B cell (primary cell): ENCODE data around the gene MRTFA. TPM values are rescaled to one million over a fixed set of nuclear protein-coding genes. Genes with fewer than 3 reads are reported as not detected.

Source experiments
- ATAC-seq: fragments of 200-7000 bp; cut with Tn5 transposase; one replicate; pipeline ENCODE4 v1.10.0; 2021; ENCODE audit warnings: low read depth, mild to moderate bottlenecking, moderate number of reproducible peaks, moderate library complexity
- CTCF ChIA-PET: fragments of 350-600 bp; sonication (Branson Sonifier 250); formaldehyde crosslinking; loops from one replicate; lab custom pipeline; 2021; ENCODE audit warnings: antibody characterized with exemption, inconsistent platforms; lab: Charles Lee
- POLR2A ChIA-PET: fragments of 350-600 bp; sonication (Branson Sonifier 250); formaldehyde crosslinking; loops from one replicate; lab custom pipeline; 2021; ENCODE audit warnings: antibody characterized with exemption; lab: Charles Lee
- DNase-seq: peaks from one replicate; pipeline ENCODE4 v3.0.0; 2013
- H2AFZ ChIP-seq: 2 replicates; pipeline ENCODE4 v1.6.1; 2012; ENCODE audit warnings: mild to moderate bottlenecking, low read depth, low read length; ENCODE audit not compliant: insufficient read depth, poor library complexity, severe bottlenecking
- H3K27ac ChIP-seq, 2 donors: 1 replicate in 1 of 2; 2 replicates in 1 of 2; pipeline ENCODE4 v1.5.1; 2012 to 2013; ENCODE audit warnings: low read length in 2 of 2, mild to moderate bottlenecking in 2 of 2, moderate library complexity in 1 of 2
- H3K27me3 ChIP-seq, 4 experiments: fragments of 200-600 bp in 1 of 4; sonication (generic) in 1 of 4; replicated peaks in 1 of 4; 1 replicate in 2 of 4; 2 replicates in 2 of 4; pipeline versions ENCODE4 v1.6.1 to v1.7.0; 2013 to 2016; ENCODE audit warnings: low read length in 3 of 4, mild to moderate bottlenecking in 2 of 4, mixed read lengths in 1 of 4, moderate library complexity in 1 of 4; ENCODE audit not compliant: insufficient read depth in 4 of 4, control insufficient read depth in 3 of 4; ENCODE audit errors: control extremely low read depth in 1 of 4
- H3K36me3 ChIP-seq, 2 experiments: replicated peaks in 1 of 2; 1 replicate in 1 of 2; 2 replicates in 1 of 2; pipeline versions ENCODE4 v1.6.1 to v1.7.1; 2013; ENCODE audit warnings: low read length in 1 of 2; ENCODE audit not compliant: insufficient read depth in 2 of 2, control insufficient read depth in 1 of 2; ENCODE audit errors: control extremely low read depth in 1 of 2, extremely low read depth in 1 of 2
- H3K4me1 ChIP-seq, 2 donors: fragments of 200-600 bp in 1 of 2; sonication (generic) in 1 of 2; 1 replicate in 1 of 2; 2 replicates in 1 of 2; pipeline versions ENCODE4 v1.5.1 to v1.6.1; 2013 to 2017; ENCODE audit warnings: low read length in 2 of 2; ENCODE audit not compliant: control insufficient read depth in 2 of 2, insufficient read depth in 2 of 2
- H3K4me2 ChIP-seq: replicated peaks from 2 replicates; pipeline ENCODE3; 2012; ENCODE audit warnings: mild to moderate bottlenecking, low read depth, low read length; ENCODE audit not compliant: poor library complexity, severe bottlenecking
- H3K4me3 ChIP-seq, 5 experiments: fragments of 200-600 bp in 1 of 5; sonication (generic) in 1 of 5; 1 replicate in 3 of 5; 2 replicates in 2 of 5; pipeline versions ENCODE4 v1.5.1 to v1.7.0; 2011 to 2016; ENCODE audit warnings: low read length in 4 of 5, mild to moderate bottlenecking in 4 of 5, low read depth in 2 of 5, control low read depth in 1 of 5, moderate library complexity in 1 of 5; ENCODE audit not compliant: insufficient read depth in 1 of 5; ENCODE audit errors: control extremely low read depth in 1 of 5, extremely low read depth in 1 of 5
- H3K79me2 ChIP-seq: fragments of 200-600 bp; sonication (generic); one replicate; pipeline ENCODE4 v1.6.0; 2016; ENCODE audit warnings: low read length; ENCODE audit not compliant: control insufficient read depth, insufficient read depth
- H3K9ac ChIP-seq: fragments of 200-600 bp; sonication (generic); 2 replicates; pipeline ENCODE4 v1.6.1; 2017; ENCODE audit warnings: mild to moderate bottlenecking, low read length, moderate library complexity
- H3K9me3 ChIP-seq, 3 donors: one replicate each; pipeline versions ENCODE4 v1.6.1 to v1.7.1; 2013; ENCODE audit warnings: low read length in 2 of 3; ENCODE audit not compliant: control insufficient read depth in 2 of 3, insufficient read depth in 1 of 3; ENCODE audit errors: control extremely low read depth in 1 of 3
- H4K20me1 ChIP-seq: 2 replicates; pipeline ENCODE4 v1.6.0; 2012; ENCODE audit warnings: mild to moderate bottlenecking, low read length; ENCODE audit not compliant: insufficient read depth, control insufficient read depth, poor library complexity, severe bottlenecking
- H3K27ac Mint-ChIP-seq: one replicate; pipeline ENCODE4 v1.8.0; 2021; ENCODE audit warnings: mixed read lengths
- H3K27me3 Mint-ChIP-seq: one replicate; pipeline ENCODE4 v1.8.0; 2021; ENCODE audit warnings: mixed read lengths
- H3K4me1 Mint-ChIP-seq: one replicate; pipeline ENCODE4 v1.8.0; 2021; ENCODE audit warnings: mixed read lengths
- H3K4me3 Mint-ChIP-seq: one replicate; pipeline ENCODE4 v1.8.0; 2021; ENCODE audit warnings: mixed read lengths
- H3K9me3 Mint-ChIP-seq: one replicate; pipeline ENCODE4 v1.8.0; 2022; ENCODE audit warnings: mixed read lengths; ENCODE audit not compliant: insufficient read depth
- CTCF ChIP-seq: fragments of 200-600 bp; IDR thresholded peaks from one replicate; pipeline ENCODE4 v1.8.0; 2022; ENCODE audit warnings: antibody characterized with exemption, mild to moderate bottlenecking
- EZH2 ChIP-seq: IDR thresholded peaks from 2 replicates; pipeline ENCODE4 v1.6.1; 2012; ENCODE audit warnings: borderline replicate concordance, low read depth, mild to moderate bottlenecking, moderate library complexity, low read length; ENCODE audit not compliant: insufficient read depth, poor library complexity, severe bottlenecking
- WGBS: methylation state at CpG from one replicate; pipeline ENCODE4 v1.1.5; 2013; ENCODE audit warnings: missing lambda C conversion rate; ENCODE audit not compliant: insufficient coverage; 5-methylcytosine and 5-hydroxymethylcytosine counted together
- intact Hi-C: fragments of 100-400 bp; cut with micrococcal nuclease; formaldehyde crosslinking; loops from one replicate; pipeline ENCODE4 v1.10.0; 2022
- polyA plus RNA-seq: library from polyadenylated mRNA; depleted of rRNA; stranded (reverse); fragments of >200 nt; gene quantifications from 2 replicates; pipeline ENCODE4 v1.2.3, GENCODE V29; 2012
- total RNA-seq, 2 donors: library from RNA; stranded (reverse); fragments of 120-200 nt in 1 of 2; gene quantifications; 1 replicate in 1 of 2; 2 replicates in 1 of 2; pipeline versions ENCODE4 v1.2.3 to v1.2.4, GENCODE V29; 2013 to 2022

The MRTFA gene
- total and polyA plus RNA-seq, 2 donors (not counting 1 experiment from before 2014, with no cell fraction given), result 28.9 to 82.6 TPM

GRCh38 chr22:40477683-40478337, 158.7 kb downstream of the MRTFA start:
- ChIA-PET CTCF (interaction anchor here (1.0 kb wide), 1 partner anchor 41 kb away, joined by 3 read pairs; no protein-coding TSS in a partner anchor), POLR2A (interaction anchor here (0.6 kb wide), 1 partner anchor 13 kb away, joined by 5 read pairs; no protein-coding TSS in a partner anchor)
- Histone ChIP-seq H3K36me3 (peaks cover 0 to 2% of the 10 kb centered on the region in 2 experiments), H3K4me1 (peaks cover 4 to 5% of the 10 kb centered on the region in 2 donors), H3K27me3 (no peaks in the 10 kb centered on the region), H3K27ac (no peak overlapping the region), H3K9ac (no peak overlapping the region), H3K4me2 (no peak overlapping the region), H3K79me2 (peaks cover 69% of the 10 kb centered on the region), H3K9me3 (no peaks in the 10 kb centered on the region), H2AFZ (no peak overlapping the region), H4K20me1 (peaks cover 21% of the 10 kb centered on the region), H3K4me3 (no peak overlapping the region)
- TF ChIP-seq CTCF (no peak), EZH2 (no peak)
- 100% methylated on average over 1 of the region's 5 CpGs for WGBS
- peaks cover 15% of the 10 kb centered on the region for H3K4me1 Mint-ChIP-seq
- H3K27me3 Mint-ChIP-seq, result no peaks in the 10 kb centered on the region
- no peak overlapping the region for H3K4me3 Mint-ChIP-seq
- H3K9me3 Mint-ChIP-seq, result no peaks in the 10 kb centered on the region
- intact Hi-C loops, result no loop called here
- ATAC-seq, result no peak
- H3K27ac Mint-ChIP-seq, result no peak overlapping the region
- DNase-seq, result no peak

- peaks cover 0 to 2% of the 10 kb centered on the region in 2 experiments for H3K36me3 ChIP-seq
- Mint-ChIP-seq H3K9me3 (no peaks in the 10 kb centered on the region), H3K27me3 (no peaks in the 10 kb centered on the region), H3K27ac (no peak overlapping the region), H3K4me3 (no peak overlapping the region), H3K4me1 (peaks cover 15% of the 10 kb centered on the region)
- no peak overlapping the region for H3K4me3 ChIP-seq
- H3K79me2 ChIP-seq, result peaks cover 58% of the 10 kb centered on the region
- ChIA-PET POLR2A (no interaction called here), CTCF (interaction anchor here (0.6 kb wide), 1 partner anchor 263 kb away, joined by 3 read pairs; no protein-coding TSS in a partner anchor)
- no peak overlapping the region for H3K27ac ChIP-seq
- 100% methylated on average over 4 of the region's 4 CpGs for WGBS
- intact Hi-C loops, result no loop called here
- H3K27me3 ChIP-seq, result no peaks in the 10 kb centered on the region
- H3K4me1 ChIP-seq, result peaks cover 4 to 5% of the 10 kb centered on the region in 2 donors
- H3K9me3 ChIP-seq, result no peaks in the 10 kb centered on the region
- H3K9ac ChIP-seq, result no peak overlapping the region
- no peak for TF ChIP-seq EZH2
- TF ChIP-seq CTCF, result no peak
- no peak for ATAC-seq
- peaks cover 17% of the 10 kb centered on the region for H4K20me1 ChIP-seq
- no peak for DNase-seq
- H3K4me2 ChIP-seq, result no peak overlapping the region
- no peak overlapping the region for H2AFZ ChIP-seq
These were observed 160.2 kb downstream of the MRTFA start for GRCh38 chr22:40476341-40476740.
